K562 treated with DMSO at 1 percent for 48 hours (cell line): ENCODE data around the gene CNP. TPM values are rescaled to one million over a fixed set of nuclear protein-coding genes. Genes with fewer than 3 reads are reported as not detected.

Experiments
- total RNA-seq: library from RNA; unstranded; fragments of 300-600 nt; gene quantifications from 2 replicates; pipeline ENCODE4 v1.2.3, GENCODE V29; 2022; ENCODE audit warnings: low replicate concordance; ENCODE audit errors: extremely low read depth

CNP gene
- total RNA-seq, result not detected in 2 replicates

DNA sequence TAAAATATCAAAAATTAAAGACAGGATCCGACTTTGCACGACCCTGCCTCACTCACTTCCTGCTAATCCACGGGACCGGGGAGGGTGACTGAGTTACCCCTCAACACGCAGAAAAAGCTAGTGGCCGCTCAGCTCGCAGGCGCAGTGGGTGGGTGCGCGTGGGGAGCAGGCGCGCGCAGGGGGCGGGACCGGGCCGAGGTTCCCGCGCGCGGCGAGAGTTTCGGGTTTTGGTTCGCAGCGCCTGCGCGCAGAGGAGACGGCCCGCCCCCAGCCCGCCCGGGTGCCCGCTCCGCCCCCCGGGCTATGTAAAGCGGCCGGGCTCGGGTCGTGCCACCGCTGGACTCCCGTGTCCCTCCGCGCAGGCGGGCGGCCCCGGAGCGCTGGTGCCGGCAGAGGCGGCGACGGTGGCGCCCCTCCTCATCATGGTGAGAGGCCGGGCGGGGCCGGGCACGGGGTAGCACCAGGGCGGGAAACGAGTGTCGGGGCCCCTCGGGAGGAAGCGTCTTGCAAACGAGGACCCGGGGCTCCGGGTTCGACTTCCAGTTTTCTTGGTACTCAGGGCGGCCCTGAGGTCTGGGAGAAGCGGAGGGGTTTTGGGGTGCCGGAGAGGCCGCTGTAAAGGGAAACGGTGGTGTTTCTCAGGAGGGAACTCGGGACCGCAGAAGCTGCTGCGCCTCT, at the start of gene CNP:
Gene CNP (plus strand): TSS at position 333 of the 678 bp plus-strand sequence. CDS start 90 bp downstream, at position 423.

DNA sequence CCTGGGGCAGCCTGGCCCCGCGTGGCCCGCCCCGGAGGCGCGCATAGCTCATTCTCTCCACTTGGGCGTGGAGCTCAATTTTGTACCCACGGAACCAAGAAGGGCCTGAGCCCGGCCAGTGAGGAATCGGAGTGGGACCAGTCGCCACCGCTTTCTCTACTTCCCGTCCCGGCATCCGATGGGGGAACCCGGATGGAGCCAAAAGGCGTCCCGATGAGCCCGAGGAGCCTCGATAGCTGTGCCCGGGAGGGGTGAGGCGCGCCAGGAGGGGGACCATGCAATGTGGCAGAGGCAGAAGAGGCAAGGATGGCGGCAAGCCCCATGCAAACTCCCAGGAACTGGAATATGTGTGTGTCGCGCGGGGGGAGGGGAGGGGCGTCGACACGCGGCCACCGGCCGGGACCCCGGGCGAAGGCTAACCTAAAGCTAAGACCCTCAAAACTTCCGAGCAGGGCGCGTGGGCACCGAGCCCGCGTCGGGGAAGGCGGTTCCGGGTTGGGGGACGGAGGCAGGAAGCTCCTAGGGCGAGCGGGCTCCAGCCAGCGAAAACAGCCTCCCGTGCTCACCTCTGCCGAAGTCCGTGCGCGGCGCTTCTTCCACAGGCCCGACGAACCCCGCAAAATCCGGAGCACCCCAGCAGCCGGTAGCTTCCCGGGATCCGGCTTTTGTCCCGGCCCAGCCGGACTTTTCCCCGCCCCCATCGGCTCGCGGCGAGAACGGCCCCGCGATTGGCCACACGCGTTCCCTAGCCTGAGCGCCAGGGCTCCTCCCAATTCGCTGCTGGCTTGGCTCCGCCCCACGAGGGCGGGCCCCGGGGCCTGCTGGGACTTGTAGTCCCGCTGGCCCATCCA, 48.1 kb upstream of the CNP start, which contains the start of gene ACLY:
Gene ACLY (minus strand): TSS at position 638 of the 851 bp plus-strand sequence. CDS start 5,078 bp downstream, outside the sequence.

DNA sequence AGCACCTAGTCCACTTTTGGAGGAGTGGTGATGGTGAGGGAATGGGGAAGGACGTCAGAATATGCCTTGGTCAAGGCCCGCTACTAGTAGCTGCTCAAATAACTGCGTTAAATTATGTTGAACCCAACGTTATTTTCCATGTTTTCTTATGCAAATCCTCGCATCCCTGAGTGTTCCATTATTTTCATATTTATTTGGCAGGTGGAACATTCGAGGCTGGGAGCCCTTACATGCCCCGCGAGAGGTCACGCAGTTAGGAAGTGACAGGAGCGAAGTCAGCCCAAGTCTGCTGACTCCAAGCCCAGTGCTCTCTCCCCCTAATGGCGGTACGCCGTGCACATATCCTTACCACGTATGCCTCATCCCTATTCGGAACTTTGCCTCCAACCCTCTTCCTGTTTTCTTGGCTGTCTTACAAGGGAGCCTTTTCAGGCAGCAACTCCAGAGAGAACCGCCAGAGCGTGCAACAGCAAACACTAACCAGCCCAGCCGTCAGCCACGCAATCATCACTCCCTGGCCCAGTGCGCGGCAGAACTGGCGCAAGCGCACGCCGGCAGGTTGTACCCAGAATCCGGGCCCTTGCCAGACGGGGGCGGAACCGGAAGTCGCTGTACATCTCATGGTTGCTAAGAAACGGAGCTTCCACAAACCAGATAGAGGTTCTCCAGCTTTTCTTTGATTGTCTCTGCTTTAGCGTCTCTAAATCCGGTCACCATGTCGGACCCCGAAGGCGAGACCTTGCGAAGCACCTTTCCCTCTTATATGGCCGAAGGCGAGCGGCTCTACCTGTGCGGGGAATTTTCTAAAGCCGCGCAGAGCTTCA, 36.4 kb upstream of the CNP start, which contains the start of gene ODAD4:
Gene ODAD4 (plus strand): TSS at position 609 of the 824 bp plus-strand sequence. CDS start 107 bp downstream, at position 716.

DNA sequence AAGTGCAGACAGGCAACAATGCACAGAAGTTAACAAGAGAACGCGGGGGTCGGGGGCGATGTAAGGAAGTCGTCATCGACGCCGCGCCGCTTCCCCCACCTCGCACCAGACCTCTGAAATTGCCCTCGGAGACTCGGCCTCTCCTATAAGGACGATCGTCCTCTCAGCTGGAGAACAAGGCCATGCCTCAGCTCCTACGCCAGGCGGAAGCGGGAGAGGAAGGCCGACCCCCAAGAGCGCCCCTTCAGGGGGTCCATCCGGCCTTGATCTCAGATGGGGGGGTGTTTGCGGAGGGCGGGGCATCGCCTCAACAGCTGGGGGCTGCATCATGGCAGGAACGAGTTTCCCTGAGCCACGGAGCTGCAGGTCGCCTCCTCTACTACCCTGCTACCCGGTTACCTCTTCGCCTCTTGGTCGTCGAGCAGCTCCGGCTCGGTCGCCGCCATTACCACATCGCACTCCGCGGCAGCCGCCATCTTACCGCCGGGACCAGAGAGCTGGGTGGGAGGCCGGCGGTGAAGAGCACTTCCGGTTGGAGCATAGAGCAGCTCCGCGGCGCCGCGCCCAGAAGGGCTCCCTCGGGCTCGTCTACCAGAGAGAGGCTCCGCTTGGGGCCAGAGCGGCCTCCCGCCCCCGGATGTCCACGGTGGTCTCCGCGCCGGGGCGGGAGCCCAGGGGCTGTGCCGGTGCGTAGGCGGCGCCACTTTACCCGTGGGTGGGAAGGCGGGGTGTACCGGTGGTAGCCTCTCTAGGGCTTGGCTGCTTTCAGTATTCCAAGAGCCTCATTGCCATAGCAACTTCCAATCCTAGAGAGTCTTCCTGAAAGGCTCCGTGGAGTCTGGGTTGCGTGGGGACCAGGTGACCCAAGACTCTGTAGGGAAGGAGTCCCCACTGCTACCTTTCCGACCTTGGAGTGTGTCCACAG, 50.6 kb downstream of the CNP start, which contains the start of gene DNAJC7:
Gene DNAJC7 (minus strand): TSS at position 499 of the 925 bp plus-strand sequence. CDS start 23 bp downstream, at position 476.

GRCh38 chr17:42019509-42020404, 53.2 kb downstream of the CNP start, which contains the start of gene NKIRAS2:
NKIRAS2 (plus strand) TSS chr17:42020090; CDS start chr17:42021578, 1,488 bp downstream.

Other genes starting within 250 kb of the CNP start
- not detected in 2 replicates for gene HAP1, start 232.2 kb upstream of the CNP start, total RNA-seq
- not detected in 2 replicates for gene JUP, start 180.1 kb upstream of the CNP start, total RNA-seq
- not detected in 2 replicates for gene P3H4, start 154.8 kb upstream of the CNP start, total RNA-seq
- gene FKBP10, start 153.8 kb upstream of the CNP start, total RNA-seq, result not detected in 2 replicates
- not detected in 2 replicates for gene NT5C3B, start 130.6 kb upstream of the CNP start, total RNA-seq
- not detected in 2 replicates for gene KLHL10, start 129.0 kb upstream of the CNP start, total RNA-seq
- not detected in 2 replicates for gene KLHL11, start 101.4 kb upstream of the CNP start, total RNA-seq
- not detected in 2 replicates for gene ACLY, start 47.8 kb upstream of the CNP start, total RNA-seq
- gene ODAD4, start 36.2 kb upstream of the CNP start, total RNA-seq, result not detected in 2 replicates
- 468 TPM in 1 of 2 replicates, not detected in the other for gene DNAJC7, start 50.6 kb downstream of the CNP start, total RNA-seq
- gene NKIRAS2, start 53.3 kb downstream of the CNP start, total RNA-seq, result not detected in 2 replicates
- not detected in 2 replicates for gene C17orf113, start 83.8 kb downstream of the CNP start, total RNA-seq
- not detected in 2 replicates for gene ZNF385C, start 131.7 kb downstream of the CNP start, total RNA-seq
- not detected in 2 replicates for gene DHX58, start 145.9 kb downstream of the CNP start, total RNA-seq
- not detected in 2 replicates for gene KAT2A, start 154.6 kb downstream of the CNP start, total RNA-seq
- gene HSPB9, start 156.0 kb downstream of the CNP start, total RNA-seq, result not detected in 2 replicates
- gene RAB5C, start 188.2 kb downstream of the CNP start, total RNA-seq, result not detected in 2 replicates
- gene KCNH4, start 214.3 kb downstream of the CNP start, total RNA-seq, result not detected in 2 replicates
- not detected in 2 replicates for gene HCRT, start 218.7 kb downstream of the CNP start, total RNA-seq
- not detected in 2 replicates for gene GHDC, start 227.7 kb downstream of the CNP start, total RNA-seq